ENCODE results near the gene WDR47. TPM values are rescaled to one million over a fixed set of nuclear protein-coding genes. Genes with fewer than 3 reads are reported as not detected.
"Not testable (repeated sequence)": the region's sequence is repeated elsewhere in the genome, so short reads cannot be mapped to it uniquely, and the experiment has no call there.

Gene WDR47
- total RNA-seq, 1 donor = 19.3 TPM

DNA sequence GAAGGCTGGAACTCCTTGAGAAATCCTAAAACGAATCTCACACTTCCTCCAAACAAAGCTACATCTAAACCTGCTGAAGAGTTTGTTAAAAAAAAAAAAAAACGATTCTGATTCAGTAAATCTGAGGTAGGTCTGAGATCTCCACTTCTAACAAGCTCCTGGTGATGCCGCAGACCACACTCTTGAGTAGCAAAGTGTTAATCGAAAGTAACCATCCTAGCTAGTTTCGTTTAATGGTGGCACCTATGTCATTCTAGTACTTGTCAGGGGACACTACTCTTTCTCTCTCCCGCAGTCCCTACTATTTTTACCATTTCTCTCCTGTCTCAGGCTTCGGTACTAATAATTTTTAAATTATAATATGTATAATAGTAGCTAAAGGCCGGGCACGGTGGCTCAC lies 80.7 kb downstream of the WDR47 start:
- Histone ChIP-seq H3K4me3 (ENCODE audit: low read length) (no peak overlapping the region), H3K9me3 (ENCODE audit: low read depth, low read length) (no peaks in the 10 kb centered on the region), H3K27me3 (ENCODE audit: insufficient read depth, low read length) (no peaks in the 10 kb centered on the region), H3K4me1 (ENCODE audit: insufficient read depth, low read length) (peaks cover 42% of the 10 kb centered on the region)

GRCh38 chr1:108960719-108961118 lies 81.2 kb downstream of the WDR47 start:
- Histone ChIP-seq H3K9me3 (ENCODE audit: low read depth, low read length) (no peaks in the 10 kb centered on the region), H3K27me3 (ENCODE audit: insufficient read depth, low read length) (no peaks in the 10 kb centered on the region), H3K4me1 (ENCODE audit: insufficient read depth, low read length) (peaks cover 42% of the 10 kb centered on the region), H3K4me3 (ENCODE audit: low read length) (no peak overlapping the region)

- Histone ChIP-seq H3K4me3 (ENCODE audit: low read length) (no peak overlapping the region), H3K4me1 (ENCODE audit: insufficient read depth, low read length) (peaks cover 36% of the 10 kb centered on the region), H3K27me3 (ENCODE audit: insufficient read depth, low read length) (no peaks in the 10 kb centered on the region)
Observed at GRCh38 chr1:108957888-108958287, 84.0 kb downstream of the WDR47 start.

DNA sequence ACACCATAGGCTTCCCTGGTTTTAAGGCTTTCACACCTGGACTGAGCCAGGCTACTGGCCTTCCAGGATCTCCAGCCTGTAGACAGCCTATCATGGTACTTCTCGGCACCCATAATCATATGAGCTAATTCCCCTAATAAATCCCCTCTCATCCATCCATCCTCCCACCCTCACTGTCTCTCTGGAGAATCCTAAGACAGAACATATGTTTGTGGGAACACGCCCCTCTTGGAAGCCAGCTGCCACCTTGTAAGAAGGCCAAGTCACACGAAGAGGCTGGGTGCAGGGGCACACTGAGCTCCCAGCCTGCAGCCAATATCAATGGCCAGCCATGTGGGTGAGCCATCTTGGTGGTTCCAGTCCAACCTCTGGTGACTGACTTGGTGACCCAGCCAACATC lies 86.0 kb downstream of the WDR47 start:
- H3K4me3 ChIP-seq (ENCODE audit: low read length) = no peak overlapping the region
- peaks cover 17% of the 10 kb centered on the region for H3K4me1 ChIP-seq (ENCODE audit: insufficient read depth, low read length)
- no peaks in the 10 kb centered on the region for H3K27me3 ChIP-seq (ENCODE audit: insufficient read depth, low read length)
- H3K9me3 ChIP-seq (ENCODE audit: low read depth, low read length) = no peaks in the 10 kb centered on the region

More at GRCh38 chr1:108957888-108958287, 84.0 kb downstream of the WDR47 start:
- no peaks in the 10 kb centered on the region for H3K9me3 ChIP-seq (ENCODE audit: low read depth, low read length)

- H3K27me3 ChIP-seq (ENCODE audit: insufficient read depth, low read length) = no peaks in the 10 kb centered on the region
Observed at GRCh38 chr1:108955111-108955510, 86.8 kb downstream of the WDR47 start.

GRCh38 chr1:108953452-108953851 lies 88.5 kb downstream of the WDR47 start:
- no peaks in the 10 kb centered on the region for H3K27me3 ChIP-seq (ENCODE audit: insufficient read depth, low read length)
- no peak overlapping the region for H3K4me3 ChIP-seq (ENCODE audit: low read length)
- no peaks in the 10 kb centered on the region for H3K9me3 ChIP-seq (ENCODE audit: low read depth, low read length)
- H3K4me1 ChIP-seq (ENCODE audit: insufficient read depth, low read length) = peaks cover 14% of the 10 kb centered on the region

More at GRCh38 chr1:108955111-108955510, 86.8 kb downstream of the WDR47 start:
- Histone ChIP-seq H3K4me3 (ENCODE audit: low read length) (no peak overlapping the region), H3K9me3 (ENCODE audit: low read depth, low read length) (no peaks in the 10 kb centered on the region), H3K4me1 (ENCODE audit: insufficient read depth, low read length) (peaks cover 14% of the 10 kb centered on the region)

GRCh38 chr1:108951242-108951641 lies 90.7 kb downstream of the WDR47 start:
- Histone ChIP-seq H3K9me3 (ENCODE audit: low read depth, low read length) (no peaks in the 10 kb centered on the region), H3K4me3 (ENCODE audit: low read length) (no peak overlapping the region), H3K4me1 (ENCODE audit: insufficient read depth, low read length) (no peaks in the 10 kb centered on the region), H3K27me3 (ENCODE audit: insufficient read depth, low read length) (no peaks in the 10 kb centered on the region)

GRCh38 chr1:108949044-108949443 lies 92.9 kb downstream of the WDR47 start:
- Histone ChIP-seq H3K27me3 (ENCODE audit: insufficient read depth, low read length) (no peaks in the 10 kb centered on the region), H3K4me3 (ENCODE audit: low read length) (no peak overlapping the region), H3K4me1 (ENCODE audit: insufficient read depth, low read length) (no peaks in the 10 kb centered on the region), H3K9me3 (ENCODE audit: low read depth, low read length) (no peaks in the 10 kb centered on the region)

DNA sequence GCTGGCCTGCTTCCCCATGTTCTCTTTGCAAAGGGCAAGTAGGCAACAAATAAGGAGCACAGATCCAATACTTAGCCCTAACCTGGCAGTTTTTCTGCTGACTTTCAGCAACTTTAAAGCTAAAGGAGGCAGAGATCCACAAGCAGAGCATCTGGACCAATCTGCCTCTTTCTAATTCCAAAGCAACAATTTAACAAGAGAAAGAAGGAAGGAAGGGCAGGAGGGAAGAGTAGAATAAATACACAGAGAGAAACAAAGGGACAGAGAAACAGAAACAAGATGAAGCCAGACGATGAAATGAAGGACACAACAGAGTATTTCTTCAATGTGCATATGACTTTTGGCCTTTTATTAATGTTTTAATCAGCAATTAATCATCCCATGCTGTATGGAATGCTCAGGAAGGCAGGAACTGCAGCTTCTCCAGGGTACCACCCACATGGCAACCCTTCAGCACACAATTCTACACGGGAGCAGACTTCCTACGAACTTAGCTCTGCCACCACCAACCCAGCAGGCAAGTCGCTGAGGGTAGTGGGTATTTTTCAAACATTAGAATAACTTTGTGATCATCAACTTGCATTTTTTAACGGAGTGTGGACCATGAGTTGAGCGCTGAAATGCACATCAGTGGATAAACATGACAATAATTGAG lies 93.9 kb downstream of the WDR47 start:
- no peak overlapping the region for H3K4me3 ChIP-seq (ENCODE audit: low read length)
- H3K9me3 ChIP-seq (ENCODE audit: low read depth, low read length) = no peaks in the 10 kb centered on the region
- H3K27me3 ChIP-seq (ENCODE audit: insufficient read depth, low read length) = no peaks in the 10 kb centered on the region
- H3K4me1 ChIP-seq (ENCODE audit: insufficient read depth, low read length) = no peaks in the 10 kb centered on the region

DNA sequence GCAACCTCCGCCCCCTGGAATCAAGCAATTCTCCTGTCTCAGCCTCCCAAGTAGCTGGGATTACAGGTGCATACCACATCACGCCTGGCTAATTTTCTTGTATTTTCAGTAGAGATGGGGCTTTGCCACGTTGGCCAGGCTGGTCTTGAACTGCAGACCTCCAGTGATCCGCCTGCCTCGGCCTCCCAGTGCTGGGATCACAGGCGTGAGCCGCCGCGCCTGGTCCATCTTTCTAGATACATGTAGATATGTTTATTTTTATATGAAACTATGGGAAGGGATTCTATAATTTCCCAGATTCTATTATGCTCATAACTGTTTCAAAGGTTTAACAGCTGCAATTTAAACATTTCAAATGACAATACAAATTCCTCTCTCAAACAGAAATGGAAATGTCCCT lies 105.7 kb downstream of the WDR47 start:
- Histone ChIP-seq H3K4me3 (ENCODE audit: low read length) (no peak overlapping the region), H3K27me3 (ENCODE audit: insufficient read depth, low read length) (no peaks in the 10 kb centered on the region), H3K4me1 (ENCODE audit: insufficient read depth, low read length) (no peaks in the 10 kb centered on the region)

GRCh38 chr1:108933944-108934343 lies 108.0 kb downstream of the WDR47 start:
- H3K27me3 ChIP-seq (ENCODE audit: insufficient read depth, low read length) = no peaks in the 10 kb centered on the region
- H3K4me1 ChIP-seq (ENCODE audit: insufficient read depth, low read length) = no peaks in the 10 kb centered on the region
- H3K4me3 ChIP-seq (ENCODE audit: low read length) = no peak overlapping the region
- no peaks in the 10 kb centered on the region for H3K9me3 ChIP-seq (ENCODE audit: low read depth, low read length)

More for the DNA sequence above, 105.7 kb downstream of the WDR47 start:
- no peaks in the 10 kb centered on the region for H3K9me3 ChIP-seq (ENCODE audit: low read depth, low read length)

DNA sequence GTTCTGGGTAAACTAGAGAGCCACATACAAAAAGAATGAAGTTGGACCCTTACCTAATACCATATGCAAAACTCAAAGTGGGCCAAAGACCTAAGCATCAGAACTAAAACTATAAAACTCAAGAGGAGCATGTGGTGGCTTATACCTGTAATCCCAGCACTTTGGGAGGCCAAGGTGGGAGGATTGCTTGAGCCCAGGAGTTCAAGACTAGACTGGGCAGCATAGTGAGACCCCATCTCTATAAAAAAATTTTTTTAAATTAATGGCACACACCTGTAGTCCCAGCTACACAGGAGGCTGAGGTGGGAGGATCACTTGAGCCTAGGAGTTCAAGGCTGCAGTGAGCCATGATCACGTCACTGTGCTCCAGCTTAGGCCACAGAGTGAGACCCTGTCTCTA lies 114.3 kb downstream of the WDR47 start:
- not testable (repeated sequence) for H3K9me3 ChIP-seq (ENCODE audit: low read depth, low read length); H3K4me1 ChIP-seq (ENCODE audit: insufficient read depth, low read length); H3K4me3 ChIP-seq (ENCODE audit: low read length); H3K27me3 ChIP-seq (ENCODE audit: insufficient read depth, low read length)

GRCh38 chr1:108925920-108926319 lies 116.0 kb downstream of the WDR47 start:
- Histone ChIP-seq H3K27me3 (ENCODE audit: insufficient read depth, low read length) (no peaks in the 10 kb centered on the region), H3K4me3 (ENCODE audit: low read length) (no peak overlapping the region), H3K9me3 (ENCODE audit: low read depth, low read length) (no peaks in the 10 kb centered on the region), H3K4me1 (ENCODE audit: insufficient read depth, low read length) (no peaks in the 10 kb centered on the region)

Data from mononuclear cell (primary cell).